Keratinocyte (primary cell): ENCODE data around the gene MCAM. TPM values are rescaled to one million over a fixed set of nuclear protein-coding genes. Genes with fewer than 3 reads are reported as not detected.

Experiments
- DNase-seq: peaks from one replicate; pipeline ENCODE4 v3.0.0-alpha.2; 2011; ENCODE audit warnings: low read depth, missing footprints, low spot score
- FAIRE-seq: peaks from 2 replicates; lab custom pipeline; 2011; peaks lifted over from hg19 to GRCh38; lab: Jason Lieb, UNC
- H2AFZ ChIP-seq: 2 replicates; pipeline ENCODE4 v1.6.0; 2012; ENCODE audit warnings: low read length, control low read depth, inconsistent platforms; ENCODE audit not compliant: control insufficient read depth
- H3K27ac ChIP-seq: 2 replicates; pipeline ENCODE4 v1.5.1; 2011; ENCODE audit warnings: low read length; ENCODE audit not compliant: control insufficient read depth, insufficient read depth
- H3K27me3 ChIP-seq: 3 replicates; pipeline ENCODE4 v1.6.0; 2011; ENCODE audit warnings: low read length; ENCODE audit not compliant: control insufficient read depth, insufficient read depth; ENCODE audit errors: extremely low read depth
- H3K36me3 ChIP-seq, 2 experiments: 2 replicates in 1 of 2; 3 replicates in 1 of 2; pipeline ENCODE4 v1.5.1; 2011; ENCODE audit warnings: low read length in 2 of 2, mild to moderate bottlenecking in 1 of 2; ENCODE audit not compliant: control insufficient read depth in 2 of 2, insufficient read depth in 2 of 2; ENCODE audit errors: extremely low read depth in 1 of 2
- H3K4me1 ChIP-seq: 3 replicates; pipeline ENCODE4 v1.5.1; 2011; ENCODE audit warnings: low read length; ENCODE audit not compliant: control insufficient read depth, insufficient read depth; ENCODE audit errors: extremely low read depth
- H3K4me2 ChIP-seq: 3 replicates; pipeline ENCODE4 v1.6.0; 2011; ENCODE audit warnings: low read depth, low read length; ENCODE audit not compliant: control insufficient read depth, insufficient read depth; ENCODE audit errors: extremely low read depth
- H3K4me3 ChIP-seq, 3 experiments: fragments of 200-600 bp in 1 of 3; sonication (generic) in 1 of 3; 2 replicates in 2 of 3; 3 replicates in 1 of 3; pipeline ENCODE4 v1.5.1; 2011 to 2016; ENCODE audit warnings: low read length in 3 of 3, mild to moderate bottlenecking in 3 of 3, control low read depth in 2 of 3, inconsistent platforms in 1 of 3, low read depth in 1 of 3, mixed read lengths in 1 of 3, mixed run types in 1 of 3, moderate library complexity in 1 of 3; ENCODE audit not compliant: control insufficient read depth in 2 of 3, insufficient read depth in 2 of 3; ENCODE audit errors: extremely low read depth in 1 of 3
- H3K79me2 ChIP-seq: 2 replicates; pipeline ENCODE4 v1.6.0; 2012; ENCODE audit warnings: low read length; ENCODE audit not compliant: control insufficient read depth, insufficient read depth
- H3K9ac ChIP-seq: 3 replicates; pipeline ENCODE4 v1.6.0; 2011; ENCODE audit warnings: low read length; ENCODE audit not compliant: control insufficient read depth, insufficient read depth; ENCODE audit errors: extremely low read depth
- H3K9me1 ChIP-seq: 3 replicates; pipeline ENCODE4 v1.6.0; 2011; ENCODE audit warnings: low read length; ENCODE audit not compliant: control insufficient read depth, insufficient read depth; ENCODE audit errors: extremely low read depth
- H3K9me3 ChIP-seq: 2 replicates; pipeline ENCODE4 v1.5.1; 2012; ENCODE audit warnings: low read depth, low read length; ENCODE audit not compliant: control insufficient read depth
- H4K20me1 ChIP-seq: 3 replicates; pipeline ENCODE4 v1.6.0; 2011; ENCODE audit warnings: low read length; ENCODE audit not compliant: control insufficient read depth, insufficient read depth; ENCODE audit errors: extremely low read depth
- EZH2 ChIP-seq: IDR thresholded peaks from one replicate; pipeline ENCODE4 v1.6.1; 2012; ENCODE audit warnings: inconsistent platforms, mild to moderate bottlenecking, low read length, moderate library complexity
- dilution Hi-C: fragments of 300-500 bp; cut with MboI; formaldehyde crosslinking; loops from one replicate; pipeline ENCODE4 v1.7.0; 2020; ENCODE audit warnings: low sequenced_read_pairs; ENCODE audit not compliant: extremely low pct_ligation_motif_present
- polyA plus RNA-seq, 5 experiments: library from polyadenylated mRNA; depleted of rRNA in 3 of 5; stranded (reverse) in 3 of 5; stranded (forward) in 1 of 5; unstranded in 1 of 5; fragments of >200 nt; gene quantifications; 1 replicate in 1 of 5; 2 replicates in 3 of 5; 3 replicates in 1 of 5; pipeline versions ENCODE4 v1.2.1 to v1.2.3, GENCODE V29; 2011 to 2012; ENCODE audit warnings: missing spikeins in 2 of 5, low read depth in 1 of 5, low replicate concordance in 1 of 5
- TF ChIP-seq, protein P1 (sequence below), 3 experiments: IDR thresholded peaks in 1 of 3; conservative IDR thresholded peaks in 1 of 3; optimal IDR thresholded peaks in 1 of 3; 2 replicates in 2 of 3; 3 replicates in 1 of 3; pipeline versions ENCODE3 to v1.5.1; 2011; ENCODE audit warnings: low read length in 3 of 3, mild to moderate bottlenecking in 3 of 3, moderate library complexity in 2 of 3, control low read depth in 1 of 3, inconsistent platforms in 1 of 3; ENCODE audit not compliant: insufficient read depth in 2 of 3; ENCODE audit errors: extremely low read depth in 1 of 3

Gene MCAM
- polyA plus RNA-seq, 1 donor (not counting 4 experiments of a cell fraction or from before 2014, with no cell fraction given): 8.5 TPM

DNA sequence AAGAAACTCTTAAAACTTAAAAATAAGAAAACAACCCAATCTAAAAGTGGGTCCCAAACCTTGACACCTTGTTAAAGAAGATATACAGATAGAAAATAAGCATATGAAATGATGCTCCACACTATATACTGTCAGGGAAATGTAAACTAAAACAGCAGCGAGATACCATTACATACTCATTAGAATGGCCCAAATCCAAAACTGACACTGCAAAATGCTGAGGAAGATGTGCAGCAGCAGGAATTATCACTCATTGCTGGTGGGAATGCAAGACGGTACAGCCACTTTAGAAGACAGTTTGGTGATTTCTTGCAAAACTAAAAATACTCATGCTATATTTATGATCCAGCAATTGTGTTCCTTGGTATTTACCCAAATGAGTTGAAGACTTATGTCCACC is 12.4 kb upstream of the MCAM start:
- Histone ChIP-seq H3K4me3 (no peak overlapping the region), H3K36me3 (no peaks in the 10 kb centered on the region), H3K9ac (no peak overlapping the region), H2AFZ (no peak overlapping the region), H3K79me2 (no peaks in the 10 kb centered on the region), H3K4me2 (no peak overlapping the region), H3K27ac (no peak overlapping the region), H3K27me3 (no peaks in the 10 kb centered on the region), H3K9me1 (no peaks in the 10 kb centered on the region), H3K4me1 (peaks cover 4% of the 10 kb centered on the region), H3K9me3 (no peaks in the 10 kb centered on the region), H4K20me1 (no peaks in the 10 kb centered on the region)
- TF ChIP-seq, protein P1, sequence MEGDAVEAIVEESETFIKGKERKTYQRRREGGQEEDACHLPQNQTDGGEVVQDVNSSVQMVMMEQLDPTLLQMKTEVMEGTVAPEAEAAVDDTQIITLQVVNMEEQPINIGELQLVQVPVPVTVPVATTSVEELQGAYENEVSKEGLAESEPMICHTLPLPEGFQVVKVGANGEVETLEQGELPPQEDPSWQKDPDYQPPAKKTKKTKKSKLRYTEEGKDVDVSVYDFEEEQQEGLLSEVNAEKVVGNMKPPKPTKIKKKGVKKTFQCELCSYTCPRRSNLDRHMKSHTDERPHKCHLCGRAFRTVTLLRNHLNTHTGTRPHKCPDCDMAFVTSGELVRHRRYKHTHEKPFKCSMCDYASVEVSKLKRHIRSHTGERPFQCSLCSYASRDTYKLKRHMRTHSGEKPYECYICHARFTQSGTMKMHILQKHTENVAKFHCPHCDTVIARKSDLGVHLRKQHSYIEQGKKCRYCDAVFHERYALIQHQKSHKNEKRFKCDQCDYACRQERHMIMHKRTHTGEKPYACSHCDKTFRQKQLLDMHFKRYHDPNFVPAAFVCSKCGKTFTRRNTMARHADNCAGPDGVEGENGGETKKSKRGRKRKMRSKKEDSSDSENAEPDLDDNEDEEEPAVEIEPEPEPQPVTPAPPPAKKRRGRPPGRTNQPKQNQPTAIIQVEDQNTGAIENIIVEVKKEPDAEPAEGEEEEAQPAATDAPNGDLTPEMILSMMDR (optimal IDR thresholded peaks at IDR 0.05 in 1 of 3, IDR thresholded peaks at IDR 0.05 in 1 of 3, conservative IDR thresholded peaks at IDR 0.05 in 1 of 3; ENCODE audit: extremely low read depth in 1 of 3, insufficient read depth in 2 of 3, low read length in 3 of 3): no peak
- no peak for TF ChIP-seq EZH2
- DNase-seq: no peak
- dilution Hi-C loops: no loop called here
- FAIRE-seq: no peak

DNA sequence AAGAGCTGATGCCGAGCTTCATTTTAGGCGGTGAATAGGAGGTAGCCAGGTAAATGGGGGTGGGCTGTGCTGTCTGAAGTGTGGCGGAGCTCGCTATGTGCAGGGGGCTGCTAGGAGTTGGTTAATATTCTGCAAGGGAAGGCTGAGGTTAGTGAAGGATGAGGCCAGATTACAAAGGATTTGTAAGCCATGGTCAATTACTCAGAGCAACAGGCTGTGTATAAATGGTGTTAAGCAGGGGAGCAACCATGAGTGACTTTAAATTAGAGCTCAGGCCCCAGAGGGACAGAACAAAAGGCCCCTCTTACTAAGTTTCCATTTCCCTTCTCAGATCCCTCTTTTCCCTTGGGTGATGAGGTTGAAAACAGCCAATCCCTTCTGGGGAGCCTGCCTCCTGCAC is 7.3 kb upstream of the MCAM start:
- Histone ChIP-seq H3K9ac (no peak overlapping the region), H3K79me2 (no peaks in the 10 kb centered on the region), H3K4me2 (no peak overlapping the region), H3K9me1 (no peaks in the 10 kb centered on the region), H4K20me1 (no peaks in the 10 kb centered on the region), H3K4me1 (peaks cover 8% of the 10 kb centered on the region), H2AFZ (no peak overlapping the region), H3K36me3 (no peaks in the 10 kb centered on the region), H3K9me3 (no peaks in the 10 kb centered on the region), H3K27ac (no peak overlapping the region), H3K4me3 (no peak overlapping the region), H3K27me3 (no peaks in the 10 kb centered on the region)
- TF ChIP-seq EZH2: no peak
- TF ChIP-seq, protein P1 (optimal IDR thresholded peaks at IDR 0.05 in 1 of 3, IDR thresholded peaks at IDR 0.05 in 1 of 3, conservative IDR thresholded peaks at IDR 0.05 in 1 of 3; ENCODE audit: extremely low read depth in 1 of 3, insufficient read depth in 2 of 3, low read length in 3 of 3): no peak
- dilution Hi-C loops: no loop called here
- DNase-seq: no peak
- no peak for FAIRE-seq
